ENCODE data around the gene NEK7. TPM values are rescaled to one million over a fixed set of nuclear protein-coding genes. Genes with fewer than 3 reads are reported as not detected.

Gene NEK7
- total RNA-seq, 1 donor, result 366 TPM

GRCh38 chr1:198201956-198202784, 45.4 kb downstream of the NEK7 start:
- TF ChIP-seq CTCF (IDR thresholded peaks at IDR 0.05; ENCODE audit: insufficient read depth, low read depth, low read length), result no peak
- H3K4me3 ChIP-seq (ENCODE audit: low read depth, low read length), result no peak overlapping the region
- no peak for DNase-seq (ENCODE audit: low read depth)

DNA sequence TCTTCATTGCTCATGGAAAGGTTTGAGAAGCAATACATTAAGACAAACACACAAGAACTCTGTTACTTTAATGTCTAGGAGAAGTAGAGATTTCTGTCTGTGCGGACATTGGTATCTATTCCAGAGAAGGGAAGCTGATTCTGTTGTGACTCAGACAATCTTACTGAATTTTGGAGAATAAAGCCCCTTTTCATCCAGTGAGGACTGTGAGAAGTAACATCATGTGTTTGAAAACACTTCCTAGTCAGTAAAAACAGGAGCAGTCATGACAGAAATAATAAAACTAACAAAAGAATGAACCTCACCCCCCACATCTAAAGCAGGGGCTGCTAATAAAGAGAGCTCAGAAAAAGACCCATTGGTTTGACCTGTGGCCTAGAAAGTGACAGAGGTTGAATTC, 46.6 kb downstream of the NEK7 start:
- DNase-seq (ENCODE audit: low read depth), result no peak
- TF ChIP-seq CTCF (IDR thresholded peaks at IDR 0.05; ENCODE audit: insufficient read depth, low read depth, low read length), result no peak
- no peak overlapping the region for H3K4me3 ChIP-seq (ENCODE audit: low read depth, low read length)

GRCh38 chr1:198205016-198205684, 48.4 kb downstream of the NEK7 start:
- DNase-seq (ENCODE audit: low read depth), result no peak
- TF ChIP-seq CTCF (IDR thresholded peaks at IDR 0.05; ENCODE audit: insufficient read depth, low read depth, low read length), result no peak
- no peak overlapping the region for H3K4me3 ChIP-seq (ENCODE audit: low read depth, low read length)

- no peak for TF ChIP-seq CTCF (IDR thresholded peaks at IDR 0.05; ENCODE audit: insufficient read depth, low read depth, low read length)
- H3K4me3 ChIP-seq (ENCODE audit: low read depth, low read length), result no peak overlapping the region
- DNase-seq (ENCODE audit: low read depth), result no peak
These were observed 49.5 kb downstream of the NEK7 start for GRCh38 chr1:198206292-198206691.

DNA sequence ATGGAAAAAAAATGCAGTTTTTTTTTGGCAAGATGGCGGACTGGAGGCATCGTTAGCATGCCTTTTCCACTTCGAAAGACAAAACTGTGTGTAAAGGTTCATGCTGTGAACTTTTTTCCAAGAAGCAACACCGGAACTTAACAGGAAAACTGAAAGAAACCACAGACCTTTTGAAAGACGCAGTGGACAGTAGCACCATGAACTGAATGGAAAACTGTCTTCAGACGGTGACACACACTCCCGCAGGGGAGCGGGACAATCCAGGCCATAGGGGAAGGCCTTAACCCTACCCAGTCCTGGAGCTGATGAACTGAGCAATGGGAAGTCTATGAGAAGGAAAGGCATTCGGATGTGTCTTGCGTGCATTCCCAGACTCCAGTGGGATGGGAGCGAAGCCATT, 54.9 kb downstream of the NEK7 start:
- no peak overlapping the region for H3K4me3 ChIP-seq (ENCODE audit: low read depth, low read length)
- no peak for TF ChIP-seq CTCF (IDR thresholded peaks at IDR 0.05; ENCODE audit: insufficient read depth, low read depth, low read length)

GRCh38 chr1:198212126-198212525, 55.3 kb downstream of the NEK7 start:
- no peak overlapping the region for H3K4me3 ChIP-seq (ENCODE audit: low read depth, low read length)
- no peak for DNase-seq (ENCODE audit: low read depth)

More for the DNA sequence above, 54.9 kb downstream of the NEK7 start:
- no peak for DNase-seq (ENCODE audit: low read depth)

More at GRCh38 chr1:198212126-198212525, 55.3 kb downstream of the NEK7 start:
- TF ChIP-seq CTCF (IDR thresholded peaks at IDR 0.05; ENCODE audit: insufficient read depth, low read depth, low read length), result no peak
